Esophagus squamous epithelium (tissue), 4 donors: ENCODE results near the gene CCDC192.

Source experiments
- CTCF ChIP-seq, 6 experiments: fragments of 450-650 bp in 4 of 6; fragments of 200-600 bp in 2 of 6; sonication (generic) in 2 of 6; IDR thresholded peaks; one replicate each; pipeline ENCODE4 v1.5.1; 2016 to 2019; ENCODE audit warnings: antibody characterized with exemption in 6 of 6, mild to moderate bottlenecking in 4 of 6, moderate library complexity in 4 of 6
- POLR2A ChIP-seq, 4 donors: fragments of 450-650 bp; IDR thresholded peaks; one replicate each; pipeline ENCODE4 v1.6.1; 2017; ENCODE audit warnings: antibody characterized with exemption in 4 of 4, mild to moderate bottlenecking in 4 of 4, moderate library complexity in 3 of 4

GRCh38 chr5:127770272-127770671 is 67.1 kb downstream of the CCDC192 start:
- TF ChIP-seq CTCF (IDR thresholded peaks at IDR 0.05) (no peak), POLR2A (IDR thresholded peaks at IDR 0.05) (no peak)
